Measurements from ENCODE around the gene PPY.
"Not testable (repeated sequence)": the region's sequence is repeated elsewhere in the genome, so short reads cannot be mapped to it uniquely, and the experiment has no call there.

The PPY gene

DNA sequence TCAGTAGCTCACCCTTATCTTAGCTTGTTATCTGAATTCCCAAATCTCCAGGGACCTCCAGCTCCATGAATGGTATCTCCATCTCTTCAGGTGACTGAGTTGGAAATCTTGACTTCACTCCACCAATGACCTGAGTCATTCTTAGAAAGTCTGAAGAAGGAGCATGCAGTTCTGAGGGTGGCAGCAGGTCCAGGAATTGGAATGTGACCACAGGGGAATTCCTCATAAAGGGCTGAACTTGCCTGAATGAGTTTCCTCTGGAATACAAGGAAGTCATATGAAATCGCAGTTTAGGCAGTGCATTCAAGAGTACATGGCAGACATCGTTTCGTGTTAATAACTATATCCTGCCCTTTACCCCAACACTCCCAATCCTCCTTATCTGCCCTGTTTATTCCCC lies 24.0 kb upstream of the PPY start:
- DNase-seq (ENCODE audit: low read depth in 2 of 2): no peak

DNA sequence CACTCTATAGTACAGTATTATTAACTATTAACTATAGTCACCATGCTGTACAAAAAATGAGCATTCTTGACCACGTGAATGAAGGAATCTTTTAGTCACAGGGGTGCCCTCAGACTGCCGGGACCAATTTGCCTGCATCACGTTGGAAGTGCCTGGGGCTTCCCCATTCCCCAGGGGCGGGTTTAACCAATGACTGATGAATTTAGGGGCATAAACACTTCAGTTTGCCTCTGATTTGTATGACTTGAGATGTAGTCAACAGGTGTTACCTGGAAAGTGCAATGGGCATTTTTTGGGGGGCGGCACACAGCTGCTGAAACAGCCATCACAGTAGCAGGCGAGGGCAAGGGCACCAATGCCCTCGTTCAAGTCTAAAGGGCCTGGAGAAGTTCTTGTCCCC lies 20.2 kb upstream of the PPY start:
- DNase-seq (ENCODE audit: low read depth in 2 of 2): no peak

DNA sequence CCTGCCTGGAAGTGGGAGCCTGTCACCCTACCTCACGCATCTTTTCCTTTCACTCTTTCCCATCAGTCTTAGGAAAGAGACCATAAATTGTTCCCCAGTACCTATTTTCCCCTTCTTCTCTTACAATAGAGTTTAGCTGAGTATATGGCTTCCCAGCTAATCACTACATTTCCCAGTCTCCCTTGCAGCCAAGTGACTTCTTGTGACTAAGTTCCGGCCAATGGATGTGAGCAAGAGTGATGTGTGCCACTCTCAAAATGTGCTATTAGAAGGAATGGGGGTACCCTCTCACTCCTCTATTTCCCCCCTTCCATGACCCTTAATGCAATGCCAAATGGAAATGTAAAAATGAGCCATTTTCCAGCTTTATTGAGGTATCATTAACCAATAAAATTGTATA lies 19.7 kb upstream of the PPY start:
- no peak for DNase-seq (ENCODE audit: low read depth in 2 of 2)

DNA sequence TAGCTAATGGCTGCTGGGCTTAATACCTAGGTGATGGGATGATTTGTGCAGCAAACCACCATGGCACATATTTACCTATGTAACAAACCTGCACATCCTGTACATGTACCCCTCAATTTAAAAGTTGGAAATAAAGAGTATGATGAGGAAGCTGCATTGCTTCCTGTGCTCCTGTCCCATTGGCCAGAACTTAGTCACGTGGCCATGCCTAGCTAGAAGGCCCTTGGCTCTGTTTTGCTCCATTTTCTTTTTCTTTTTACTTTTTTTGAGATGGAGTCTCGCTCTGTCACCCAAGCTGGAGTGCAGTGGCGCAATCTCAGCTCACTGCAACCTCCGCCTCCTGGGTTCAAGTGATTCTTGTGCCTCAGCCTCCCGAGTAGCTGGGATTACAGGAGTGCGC lies 19.0 kb upstream of the PPY start:
- DNase-seq (ENCODE audit: low read depth in 2 of 2): not testable (repeated sequence)

DNA sequence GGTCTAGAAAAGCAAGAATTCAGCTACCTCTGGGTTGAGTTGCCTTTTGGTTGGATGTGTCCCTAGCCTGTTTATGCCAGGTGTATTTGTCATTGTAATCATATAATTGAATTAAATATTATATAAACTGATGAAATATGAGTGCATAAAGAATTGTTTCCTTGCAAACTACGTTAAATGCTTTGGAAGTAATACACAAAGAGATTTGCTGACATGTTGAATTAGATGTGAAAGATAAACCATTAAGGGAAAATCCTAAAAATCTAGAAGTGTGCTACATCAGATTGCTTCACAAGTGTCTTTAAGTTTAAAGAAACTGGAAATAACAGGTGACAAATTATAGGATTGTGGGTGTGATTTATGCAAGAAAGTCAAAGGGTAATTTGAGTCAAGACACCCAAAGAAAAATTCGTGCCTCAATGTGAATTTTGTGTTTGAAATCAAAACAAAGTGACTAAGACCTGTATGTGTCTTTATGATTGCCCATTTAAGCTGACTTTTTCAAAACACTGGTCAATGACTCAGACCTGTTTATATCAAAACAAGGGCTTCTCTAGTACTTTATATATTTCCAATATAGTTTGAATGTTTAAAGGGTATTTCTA lies 16.6 kb upstream of the PPY start:
- DNase-seq (ENCODE audit: low read depth in 2 of 2): no peak

DNA sequence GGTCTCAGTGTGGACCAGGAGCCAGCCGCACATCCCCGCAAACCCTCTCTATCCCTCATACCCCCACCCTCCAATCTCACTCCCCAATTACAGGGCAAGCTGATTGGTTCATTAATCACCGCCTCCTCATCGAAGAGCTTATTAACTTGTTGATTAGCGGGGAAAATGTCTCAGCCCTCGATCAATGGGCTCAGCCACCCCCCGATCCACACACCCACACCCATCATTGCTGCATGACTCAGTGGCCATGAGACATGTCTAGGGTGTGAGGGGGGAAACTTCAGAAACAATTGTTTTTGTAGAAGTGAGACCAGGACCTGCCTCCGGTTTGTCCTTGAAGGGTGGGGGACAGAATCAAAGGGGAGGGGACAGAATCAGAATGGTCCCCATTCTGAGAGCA lies 13.9 kb upstream of the PPY start:
- no peak for DNase-seq (ENCODE audit: low read depth in 2 of 2)

DNA sequence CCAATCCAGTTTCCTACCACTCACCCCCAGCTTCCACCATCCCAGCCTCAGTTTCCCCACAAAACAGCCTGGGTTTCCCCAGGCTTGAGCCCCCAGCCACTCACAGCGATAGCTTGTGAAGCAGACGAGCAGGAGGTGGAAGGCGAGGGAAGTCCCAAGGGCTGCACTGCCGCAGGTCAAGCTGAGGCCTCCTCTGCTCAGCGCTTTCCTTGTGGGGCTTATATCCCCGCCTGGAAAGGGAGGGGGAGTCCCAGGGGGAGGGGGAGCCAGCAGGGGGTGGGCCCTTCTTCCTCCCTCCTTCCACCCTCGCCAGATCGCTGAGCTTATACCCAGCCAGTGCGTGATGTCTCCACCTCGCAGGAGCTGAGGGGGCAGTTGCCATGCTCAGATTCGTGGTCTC lies 11.5 kb upstream of the PPY start, which contains the start of gene PYY:
Gene PYY, minus strand, starts transcription at position 195 of the 400 bp plus-strand sequence. CDS start 457 bp downstream, outside the sequence.
- no peak for DNase-seq (ENCODE audit: low read depth in 2 of 2)

DNA sequence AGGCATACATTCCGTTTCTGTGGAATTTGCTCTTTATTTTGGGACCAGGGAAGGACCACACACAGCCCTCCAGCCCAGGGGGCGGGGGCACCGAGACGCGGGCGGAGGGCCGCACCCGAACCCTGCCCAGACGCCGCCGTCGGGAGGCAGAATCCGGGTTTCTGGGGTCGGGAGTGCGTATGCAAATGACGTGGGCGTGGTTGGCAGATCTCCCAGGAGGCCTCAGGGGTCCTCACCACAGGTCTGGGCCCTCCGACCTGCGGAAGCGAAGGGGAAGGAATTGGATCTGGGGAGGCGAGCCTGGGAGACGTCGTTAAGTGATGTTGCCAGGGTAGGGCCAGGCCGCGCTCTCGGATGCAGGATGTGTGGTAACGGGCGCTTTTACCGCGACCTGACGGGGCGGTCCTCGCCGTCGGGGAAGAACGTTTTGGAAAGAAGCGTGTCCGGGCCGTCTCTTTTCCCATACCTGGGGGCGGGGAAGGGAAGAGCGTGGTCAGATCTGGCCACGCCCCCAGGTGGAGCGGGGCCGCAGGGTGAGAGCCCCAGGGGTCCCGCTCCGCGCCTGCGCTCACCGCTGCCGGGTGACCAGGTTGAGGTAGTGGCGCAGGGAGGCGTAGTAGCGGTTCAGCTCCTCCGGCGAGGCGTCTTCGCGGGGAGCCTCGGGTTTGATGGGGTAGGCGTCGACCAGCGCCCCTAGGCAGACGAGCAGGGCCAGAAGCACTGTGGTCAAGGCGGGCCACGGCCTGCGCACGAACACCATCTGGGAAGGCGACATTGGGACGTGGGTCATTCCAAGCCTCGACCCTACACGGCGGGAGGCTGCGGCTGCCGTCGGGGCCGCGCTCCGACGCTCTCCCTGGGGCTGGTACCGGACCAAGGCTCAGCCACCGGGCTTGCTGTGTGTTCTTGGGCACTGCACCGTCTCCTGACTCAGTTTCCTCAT lies 10.7 kb upstream of the PPY start:
- DNase-seq (ENCODE audit: low read depth in 2 of 2): no peak

DNA sequence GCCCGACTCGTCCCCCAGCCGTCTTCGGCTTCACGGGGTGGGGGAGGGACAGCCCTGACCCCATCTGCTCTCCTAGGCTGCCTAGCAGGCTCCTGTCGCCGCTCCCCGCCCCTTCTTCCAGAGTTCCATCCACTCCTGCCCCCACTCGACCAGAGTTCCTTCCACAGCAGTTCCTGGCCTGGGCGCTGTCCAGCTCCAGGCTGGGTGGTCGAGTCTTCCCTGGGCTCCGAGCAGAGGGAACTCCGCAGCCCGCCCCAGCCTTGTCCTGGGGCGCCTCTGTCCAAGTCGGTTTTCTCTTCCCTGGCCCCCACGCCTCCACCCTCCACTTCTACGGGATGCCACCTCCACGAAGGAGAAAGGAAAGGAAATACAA lies 10.1 kb upstream of the PPY start:
- DNase-seq (ENCODE audit: low read depth in 2 of 2): no peak

DNA sequence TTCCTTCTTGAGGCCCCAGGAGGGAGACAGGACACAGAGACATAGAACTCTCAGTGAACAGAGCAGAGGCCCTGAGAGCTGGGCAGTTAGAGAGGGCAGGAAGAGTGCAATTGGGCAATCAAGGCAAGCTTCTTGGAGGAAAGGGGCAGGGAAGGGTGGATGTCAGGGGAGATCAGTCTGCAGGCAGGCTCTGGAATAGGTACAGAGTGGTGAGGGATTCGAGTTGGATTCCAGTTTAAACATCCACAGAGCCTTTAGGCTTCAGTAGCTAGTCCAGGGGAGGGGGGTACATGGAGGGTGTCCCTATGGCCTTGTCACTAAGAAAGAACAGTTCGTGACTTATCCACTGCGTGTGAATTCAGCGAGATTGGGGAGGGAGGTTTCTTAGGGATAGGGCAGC lies 9.5 kb upstream of the PPY start:
- no peak for DNase-seq (ENCODE audit: low read depth in 2 of 2)

DNA sequence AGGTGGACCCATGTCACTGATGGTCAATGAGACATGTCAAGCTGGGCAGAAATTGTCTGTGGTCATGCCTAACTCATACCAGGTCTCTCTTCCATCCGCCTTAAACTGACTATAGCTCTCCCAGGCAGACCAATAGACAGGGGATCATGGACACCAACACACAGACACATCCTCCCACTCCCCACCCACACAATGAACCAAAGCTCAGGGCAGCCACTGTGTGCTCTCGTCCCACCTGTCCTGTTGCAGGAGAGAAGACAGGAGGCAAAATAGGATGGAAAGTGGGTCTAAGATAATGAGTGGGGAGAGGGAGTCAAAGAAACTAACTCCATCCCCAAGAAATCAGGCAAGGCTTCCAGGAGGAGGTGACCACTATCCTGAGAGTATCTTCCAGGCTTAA lies 8.3 kb upstream of the PPY start:
- DNase-seq (ENCODE audit: low read depth in 2 of 2): no peak

DNA sequence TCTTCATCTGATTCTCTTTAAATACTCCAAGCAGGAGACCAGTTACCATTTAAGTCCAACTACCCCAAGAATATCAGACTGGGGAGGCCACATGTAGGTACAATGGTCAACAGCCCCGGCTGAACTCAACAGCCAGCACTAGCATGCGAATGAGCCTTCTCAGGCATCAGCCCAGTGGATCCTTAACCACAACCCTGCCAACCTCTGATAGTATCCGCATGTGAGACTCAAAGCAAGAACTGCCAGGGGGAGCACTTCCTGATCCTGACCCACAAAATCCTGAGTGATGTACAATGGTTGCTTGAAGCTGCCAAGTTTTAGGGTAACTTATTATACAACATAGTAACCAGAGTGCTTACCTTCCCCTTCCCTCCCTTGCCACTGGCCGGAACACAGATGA lies 7.5 kb upstream of the PPY start:
- DNase-seq (ENCODE audit: low read depth in 2 of 2): no peak

DNA sequence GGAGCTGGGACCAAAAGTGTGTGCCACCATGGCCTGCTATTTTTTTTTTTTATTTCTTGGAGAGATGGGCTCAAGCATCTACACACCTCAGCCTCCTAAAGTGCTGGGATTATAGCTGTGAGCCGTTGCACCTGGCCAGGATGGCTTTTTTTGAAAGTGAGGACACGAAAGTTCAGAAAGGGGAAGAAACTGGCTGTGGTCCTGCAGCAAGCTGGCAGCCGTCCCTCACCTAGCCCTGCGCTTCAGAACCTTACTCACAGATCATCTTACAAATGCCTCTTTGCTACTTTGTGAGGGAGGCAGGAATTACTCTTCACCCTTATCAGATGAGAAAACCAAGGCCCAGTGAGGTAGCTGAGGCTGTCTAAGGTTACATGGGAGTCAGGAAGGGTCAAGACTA lies 4.5 kb upstream of the PPY start:
- no peak for DNase-seq (ENCODE audit: low read depth in 2 of 2)

DNA sequence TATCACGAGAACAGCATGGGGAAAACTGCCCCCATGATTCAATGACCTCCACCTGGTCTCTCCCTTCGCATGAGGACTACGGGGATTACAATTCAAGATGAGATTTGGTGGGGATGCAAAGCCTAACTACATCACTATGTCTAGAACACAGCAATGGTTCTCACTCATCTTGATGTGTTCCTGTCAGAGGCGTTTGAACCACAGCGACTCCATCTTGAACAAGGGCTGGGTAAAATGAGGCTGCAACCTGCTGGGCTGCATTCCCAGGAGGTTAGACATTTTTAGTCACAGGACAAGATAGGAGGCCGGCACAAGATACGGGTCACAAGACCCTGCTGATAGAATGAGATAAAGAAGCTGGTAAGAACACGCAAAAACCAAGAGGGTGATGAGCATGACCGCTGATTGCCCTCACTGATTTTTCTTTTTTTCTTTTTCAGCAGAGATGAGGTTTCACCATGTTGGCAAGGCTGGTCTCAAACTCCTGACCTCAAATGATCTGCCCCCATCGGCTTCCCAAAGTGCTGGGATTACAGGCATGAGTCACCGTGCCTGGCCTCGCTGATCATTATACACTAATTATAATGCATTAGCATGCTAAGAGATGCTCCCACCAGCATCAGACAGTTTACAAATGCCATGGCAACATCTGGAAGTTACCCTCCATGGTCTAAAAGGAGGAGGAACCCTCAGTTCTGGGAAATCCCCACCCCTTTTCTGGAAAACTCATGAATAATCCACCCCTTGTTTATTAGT lies 3.0 kb upstream of the PPY start:
- no peak for DNase-seq (ENCODE audit: low read depth in 2 of 2)

DNA sequence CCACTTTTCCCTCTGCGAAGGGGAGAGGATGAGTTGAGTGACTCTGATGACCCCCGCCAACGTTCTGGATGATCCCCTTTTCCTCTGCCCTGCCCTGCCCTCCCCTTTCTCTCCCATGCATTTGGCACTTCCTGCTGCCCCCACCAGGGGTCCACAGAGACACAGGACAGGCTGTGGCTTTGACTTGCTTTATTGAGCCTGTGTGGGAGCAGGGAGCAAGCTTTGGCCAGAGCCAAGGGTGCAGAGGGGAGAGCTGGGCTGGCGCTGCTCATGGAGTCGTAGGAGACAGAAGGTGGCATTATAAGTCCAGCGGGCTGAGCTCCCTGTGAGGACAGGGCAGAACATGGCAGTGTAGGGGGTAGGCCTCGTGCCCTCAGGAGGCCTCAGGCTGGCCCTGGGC lies 1.6 kb downstream of the PPY start:
- no peak for DNase-seq (ENCODE audit: low read depth in 2 of 2)

DNA sequence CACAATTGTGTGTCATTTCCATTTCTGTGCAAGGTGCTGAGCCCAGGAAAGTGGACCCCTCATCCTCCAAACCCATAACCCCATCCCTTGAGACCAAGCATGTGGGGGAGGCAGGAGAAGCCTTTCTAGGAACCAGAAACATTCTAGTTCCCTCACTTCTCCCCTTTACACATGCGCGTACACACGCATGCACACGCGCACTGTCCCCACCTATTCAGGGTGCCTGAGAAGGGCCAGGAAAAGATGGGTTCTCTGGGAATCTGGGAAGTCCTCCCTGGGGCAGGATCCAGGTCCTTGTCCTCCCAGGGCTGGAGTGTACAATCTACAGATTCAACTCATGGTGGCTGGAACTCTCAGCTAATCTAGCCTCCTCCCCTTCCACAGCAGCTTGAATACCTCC lies 2.4 kb downstream of the PPY start:
- DNase-seq (ENCODE audit: low read depth in 2 of 2): no peak

DNA sequence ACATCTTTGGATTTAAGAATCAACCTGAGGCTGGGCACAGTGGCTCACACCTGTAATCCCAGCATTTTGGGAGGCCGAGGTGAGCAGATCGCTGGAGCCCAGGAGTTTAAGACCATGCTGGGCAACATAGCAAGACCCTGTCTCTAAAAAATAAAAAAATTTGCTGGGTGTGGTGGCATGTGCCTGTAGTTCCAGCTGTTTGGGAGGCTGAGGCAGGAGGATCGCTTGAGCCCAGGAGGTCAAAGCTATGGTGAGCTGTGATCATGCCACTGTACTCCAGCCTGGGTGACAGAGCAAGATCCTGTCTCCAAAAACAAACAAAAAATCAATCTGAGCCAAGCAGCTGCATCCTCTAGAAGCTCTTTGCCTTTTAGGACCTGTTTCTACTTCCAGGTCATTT lies 2.8 kb downstream of the PPY start:
- not testable (repeated sequence) for DNase-seq (ENCODE audit: low read depth in 2 of 2)

DNA sequence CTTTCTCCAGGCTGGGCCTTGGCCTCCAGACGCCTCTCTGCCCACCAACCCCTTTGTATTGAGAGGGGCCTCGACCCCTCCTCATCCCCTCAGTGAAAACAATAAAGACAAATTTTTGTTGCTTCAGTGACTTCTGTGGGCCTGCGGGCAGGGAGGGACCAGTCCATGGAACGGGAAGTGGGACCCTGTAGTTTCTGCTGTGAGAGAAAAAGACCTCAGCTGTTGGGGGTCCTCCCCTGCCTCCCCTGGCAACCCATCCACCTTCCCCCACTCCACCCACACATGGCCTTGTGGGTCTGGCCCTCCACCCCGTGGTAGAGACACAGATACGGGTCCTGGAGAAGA lies 3.5 kb downstream of the PPY start:
- no peak for DNase-seq (ENCODE audit: low read depth in 2 of 2)

DNA sequence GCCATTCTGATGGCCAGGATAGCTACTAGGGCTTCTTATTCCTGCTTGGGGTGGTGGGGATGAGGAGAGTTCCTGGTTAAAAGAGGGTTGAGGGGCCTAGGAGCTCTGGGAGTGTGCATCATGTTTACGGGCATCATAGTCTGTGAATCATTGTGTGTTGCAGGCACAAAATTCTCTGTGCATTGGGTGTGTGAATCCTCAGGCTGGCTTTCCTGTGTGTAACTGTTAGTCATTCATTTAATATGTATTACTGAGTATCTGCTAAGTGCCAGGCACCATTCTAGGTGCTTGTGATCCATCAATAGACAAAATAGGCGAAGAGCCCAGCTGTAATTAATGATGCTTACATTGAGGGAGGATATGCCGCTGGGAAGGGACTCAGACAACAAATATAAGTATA lies 5.8 kb downstream of the PPY start:
- DNase-seq (ENCODE audit: low read depth in 2 of 2): no peak

DNA sequence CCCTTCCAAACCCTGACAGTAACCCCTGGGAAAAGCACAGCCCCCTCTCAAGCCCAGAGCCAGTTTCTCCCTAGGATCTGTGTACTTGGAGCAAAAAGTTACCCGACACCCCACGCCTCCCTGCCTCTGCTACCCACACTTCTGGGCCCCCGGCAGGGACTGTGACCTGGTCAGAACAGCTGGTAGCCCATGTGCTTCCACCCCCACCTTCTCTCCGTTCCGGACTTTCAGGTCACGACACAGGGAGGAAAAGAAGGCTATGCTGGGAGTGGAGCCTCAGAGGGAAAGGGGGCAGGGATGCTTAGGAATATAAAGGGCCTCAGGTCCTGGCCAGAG lies 6.4 kb downstream of the PPY start:
- no peak for DNase-seq (ENCODE audit: low read depth in 2 of 2)

DNA sequence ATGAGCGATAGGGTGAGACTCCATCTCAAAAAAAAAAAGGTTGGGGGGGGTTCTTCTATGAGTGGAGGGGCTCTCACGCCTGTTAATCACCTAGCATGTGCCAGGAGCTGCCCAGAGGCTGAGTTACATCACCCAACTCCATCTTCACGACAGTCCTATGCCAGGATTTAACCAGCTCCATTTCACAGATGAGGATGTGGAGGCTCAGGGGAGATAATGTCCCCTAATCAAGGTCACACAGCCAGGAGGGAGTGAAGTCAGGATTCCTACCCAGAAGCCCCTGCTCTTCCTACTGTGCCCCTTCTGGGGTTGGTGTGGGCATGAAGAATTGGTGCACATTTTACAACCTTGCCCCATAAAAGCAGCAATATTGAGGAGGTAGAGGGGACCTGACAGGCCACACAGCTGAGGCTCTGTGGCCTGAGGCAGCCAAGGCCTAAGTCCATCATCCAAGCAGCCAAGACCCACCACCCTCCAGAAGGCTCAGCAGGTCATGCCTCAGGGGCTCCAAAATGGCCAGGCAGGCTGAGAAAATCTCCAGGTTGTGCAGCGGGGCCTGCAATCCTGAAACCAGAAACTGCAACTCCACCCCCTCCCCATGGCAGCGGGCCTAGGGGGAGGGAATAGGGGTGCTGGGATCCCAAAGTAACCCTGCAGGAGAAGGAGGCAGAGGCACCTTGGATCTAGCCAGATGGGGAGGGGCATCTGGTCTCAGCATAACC lies 6.9 kb downstream of the PPY start:
- no peak for DNase-seq (ENCODE audit: low read depth in 2 of 2)

DNA sequence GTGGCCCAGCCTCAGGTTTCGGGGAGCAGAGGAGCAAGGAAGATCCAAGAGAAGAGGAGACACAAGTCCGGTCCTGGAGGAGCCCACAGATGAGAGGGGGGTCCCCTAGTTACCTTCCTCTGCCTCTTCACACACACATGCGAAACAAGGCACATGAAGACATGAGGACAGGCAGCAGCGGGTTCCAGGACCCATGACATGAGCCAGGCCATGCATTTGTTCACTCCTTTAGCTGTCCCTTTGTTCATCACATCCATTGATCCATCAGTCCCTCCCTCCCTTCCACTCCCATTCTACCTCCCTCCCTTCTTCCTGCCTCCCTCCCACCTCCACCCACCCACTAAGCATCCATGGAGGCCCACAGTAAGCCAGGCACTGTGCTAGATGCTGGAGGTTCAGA lies 9.4 kb downstream of the PPY start:
- no peak for DNase-seq (ENCODE audit: low read depth in 2 of 2)
